GM23248 (cell line): ENCODE results near the gene RAB17.

ENCODE experiments used
- EZH2 ChIP-seq: fragments of 200-600 bp; sonication (generic); IDR thresholded peaks from 2 replicates; pipeline ENCODE4 v1.6.1; 2018; ENCODE audit warnings: antibody characterized with exemption, mild to moderate bottlenecking; ENCODE audit not compliant: insufficient read depth, poor library complexity, severe bottlenecking
- EZH2phosphoT487 ChIP-seq: fragments of 200-600 bp; sonication (generic); IDR thresholded peaks from 2 replicates; pipeline ENCODE4 v1.6.1; 2018; ENCODE audit warnings: antibody characterized with exemption, moderate library complexity, mild to moderate bottlenecking, low read depth; ENCODE audit not compliant: insufficient read depth

DNA sequence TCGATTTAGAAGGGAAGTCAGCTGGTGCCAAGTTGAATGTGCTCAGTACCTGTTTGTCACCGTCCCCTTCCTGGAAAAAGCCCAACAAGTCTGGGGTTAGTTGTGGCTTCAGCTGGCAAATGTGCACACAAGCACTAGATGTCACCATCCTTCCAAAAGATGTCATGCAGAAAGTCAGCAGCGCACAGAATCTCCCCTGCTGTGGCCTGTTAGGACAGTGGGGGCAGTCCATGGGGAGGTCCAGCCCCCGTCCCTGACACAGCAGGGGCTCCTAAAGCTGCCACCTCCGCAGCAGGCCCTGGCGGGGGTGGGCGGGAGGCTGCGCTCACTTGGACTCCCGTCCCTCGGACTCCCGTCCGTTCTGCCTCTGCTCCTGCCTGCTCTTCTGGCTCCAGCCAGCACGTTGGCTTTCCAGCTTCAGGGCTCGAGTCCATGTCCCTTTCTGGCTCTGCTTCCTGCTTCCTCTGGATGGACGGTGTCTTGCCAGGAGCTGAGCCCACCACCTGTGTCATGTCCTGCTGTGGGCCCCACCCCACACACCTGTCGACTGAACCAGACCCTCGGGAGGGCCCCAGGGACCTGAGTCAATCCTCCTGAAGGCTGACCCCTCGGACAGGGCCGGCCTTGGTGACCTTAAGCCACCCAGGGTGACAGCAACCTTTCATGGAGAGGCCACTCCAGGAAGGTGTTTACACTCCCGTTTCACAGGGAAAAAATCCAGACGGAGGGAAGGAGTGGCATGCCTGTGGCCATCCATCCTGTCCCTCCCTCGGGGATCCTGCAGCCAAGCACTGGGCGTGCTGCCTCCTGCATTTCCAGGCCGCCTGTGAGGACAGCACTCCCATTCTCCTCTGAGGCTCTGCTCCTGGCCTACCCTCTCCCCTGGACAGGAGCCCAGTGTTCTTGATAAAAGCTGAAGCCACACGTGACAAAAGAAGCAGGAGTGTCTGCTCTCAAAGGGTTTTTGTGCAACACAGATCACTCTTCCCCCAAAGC, 8.5 kb downstream of the RAB17 start:
- TF ChIP-seq EZH2 (no peak), EZH2phosphoT487 (no peak)
